GM23248 (cell line): ENCODE measurements around the gene SHFL. TPM values are rescaled to one million over a fixed set of nuclear protein-coding genes. Genes with fewer than 3 reads are reported as not detected.
A peak's percentile ranks its signal among the peaks of the same experiment; 100 is the strongest.

Experiments
- DNase-seq: peaks from one replicate; pipeline ENCODE4 v3.0.0-alpha.2; 2015
- H2AFZ ChIP-seq: fragments of 200-600 bp; sonication (generic); 2 replicates; pipeline ENCODE4 v1.6.1; 2016; ENCODE audit warnings: antibody characterized with exemption
- H3F3A ChIP-seq: fragments of 200-600 bp; sonication (generic); 2 replicates; pipeline ENCODE4 v1.6.1; 2016; ENCODE audit warnings: mild to moderate bottlenecking, antibody characterized with exemption, mixed run types; ENCODE audit not compliant: insufficient read depth
- H3K27ac ChIP-seq: fragments of 200-600 bp; sonication (generic); 2 replicates; pipeline ENCODE4 v1.5.1; 2016; ENCODE audit warnings: mild to moderate bottlenecking
- H3K27me3 ChIP-seq: fragments of 200-600 bp; sonication (generic); replicated peaks from 2 replicates; pipeline ENCODE4 v1.6.1; 2016; ENCODE audit warnings: mild to moderate bottlenecking; ENCODE audit not compliant: insufficient read depth
- H3K36me3 ChIP-seq: fragments of 200-600 bp; sonication (generic); 2 replicates; pipeline ENCODE4 v1.6.1; 2016; ENCODE audit warnings: low read depth, mild to moderate bottlenecking
- H3K4me1 ChIP-seq: fragments of 200-600 bp; sonication (generic); 2 replicates; pipeline ENCODE4 v1.6.1; 2016; ENCODE audit warnings: mild to moderate bottlenecking; ENCODE audit not compliant: insufficient read depth
- H3K4me2 ChIP-seq: fragments of 200-600 bp; sonication (generic); one replicate; pipeline ENCODE4 v1.6.1; 2016; ENCODE audit warnings: mild to moderate bottlenecking; ENCODE audit not compliant: unreplicated experiment
- H3K4me3 ChIP-seq: fragments of 200-600 bp; sonication (generic); 2 replicates; pipeline ENCODE4 v1.5.1; 2016; ENCODE audit warnings: mild to moderate bottlenecking
- H3K79me2 ChIP-seq: fragments of 200-600 bp; sonication (generic); 2 replicates; pipeline ENCODE4 v1.6.1; 2016; ENCODE audit warnings: mild to moderate bottlenecking; ENCODE audit not compliant: insufficient read depth
- H3K9ac ChIP-seq: fragments of 200-600 bp; sonication (generic); 2 replicates; pipeline ENCODE4 v1.6.1; 2016; ENCODE audit warnings: mild to moderate bottlenecking
- H3K9me2 ChIP-seq: fragments of 200-600 bp; sonication (generic); 2 replicates; pipeline ENCODE4 v1.6.1; 2016; ENCODE audit warnings: mixed run types, mild to moderate bottlenecking, moderate library complexity; ENCODE audit not compliant: insufficient read depth
- H3K9me3 ChIP-seq: fragments of 200-600 bp; sonication (generic); one replicate; pipeline ENCODE4 v1.6.1; 2017; ENCODE audit warnings: low read depth
- H4K20me1 ChIP-seq: fragments of 200-600 bp; sonication (generic); 2 replicates; pipeline ENCODE4 v1.6.0; 2016; ENCODE audit not compliant: insufficient read depth
- EZH2 ChIP-seq: fragments of 200-600 bp; sonication (generic); IDR thresholded peaks from 2 replicates; pipeline ENCODE4 v1.6.1; 2018; ENCODE audit warnings: antibody characterized with exemption, mild to moderate bottlenecking; ENCODE audit not compliant: insufficient read depth, poor library complexity, severe bottlenecking
- EZH2phosphoT487 ChIP-seq: fragments of 200-600 bp; sonication (generic); IDR thresholded peaks from 2 replicates; pipeline ENCODE4 v1.6.1; 2018; ENCODE audit warnings: antibody characterized with exemption, moderate library complexity, mild to moderate bottlenecking, low read depth; ENCODE audit not compliant: insufficient read depth
- WGBS, 2 experiments: methylation state at CpG; one replicate each; pipeline ENCODE4 v1.1.6; 2015 to 2017; ENCODE audit warnings: low lambda C conversion rate in 2 of 2, low coverage in 1 of 2; ENCODE audit errors: missing lambda C conversion rate in 2 of 2; 5-methylcytosine and 5-hydroxymethylcytosine counted together
- in situ Hi-C: fragments of 300-500 bp; cut with MboI; formaldehyde crosslinking; loops from 2 replicates; pipeline ENCODE4 v1.15.0; 2020
- polyA plus RNA-seq: library from polyadenylated mRNA; unstranded; fragments of >200 nt; fragmentation: Nextera tagmentation; extraction: Ambion mirVana; gene quantifications from 2 replicates; pipeline ENCODE4 v1.2.1, GENCODE V29; 2016
- total RNA-seq: library from RNA; depleted of rRNA; stranded (reverse); fragments of >200 nt; shearing (Covaris generic); gene quantifications from 2 replicates; pipeline ENCODE4 v1.2.3, GENCODE V29; 2014

Gene SHFL
- total and polyA plus RNA-seq, 2 experiments from 2014 or later, result 29.8 to 33.0 TPM

DNA sequence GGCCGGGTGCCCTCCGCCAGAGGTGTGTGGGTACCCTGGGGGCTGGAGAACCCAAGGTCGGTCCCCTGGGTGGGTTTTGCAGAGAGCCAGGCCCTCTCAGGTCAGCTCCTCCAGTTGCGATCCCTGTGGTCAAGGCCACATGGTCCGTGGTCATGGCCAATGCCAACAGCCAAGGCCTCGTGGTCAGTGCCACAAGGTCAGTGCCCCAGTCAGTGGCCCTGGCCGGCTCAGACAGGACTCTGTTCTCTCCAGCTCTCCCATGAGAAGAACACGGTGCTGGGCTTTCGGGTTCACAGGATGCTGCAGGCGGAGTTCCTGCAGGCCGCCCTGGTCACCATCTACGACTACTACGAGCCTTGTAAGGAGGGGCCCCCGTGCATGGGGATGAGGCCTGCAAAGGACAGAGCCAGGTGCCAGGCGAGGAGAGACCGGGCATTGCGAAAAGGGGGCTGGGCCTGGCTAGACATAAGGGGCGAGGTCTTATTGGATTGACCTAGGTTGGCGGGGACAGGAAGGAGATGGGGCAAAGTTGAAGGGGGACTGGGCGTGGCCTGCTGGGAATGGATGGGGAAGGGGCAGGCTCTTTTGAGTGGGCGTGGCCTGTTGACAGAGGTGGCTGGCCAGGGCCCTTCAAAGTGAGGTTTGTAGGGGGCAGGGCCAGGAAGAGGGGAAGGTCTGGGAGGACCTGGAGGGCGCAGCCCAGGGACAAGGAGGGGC, 15.2 kb upstream of the SHFL start:
- Histone ChIP-seq H3K27ac (no peak overlapping the region), H3K27me3 (no peaks in the 10 kb centered on the region; the same call in 1 of the 2 replicates), H3K79me2 (no peaks in the 10 kb centered on the region), H3K9me2 (no peaks in the 10 kb centered on the region), H3K4me3 (no peak overlapping the region), H3F3A (no peaks in the 10 kb centered on the region), H3K4me1 (no peaks in the 10 kb centered on the region), H3K9ac (no peak overlapping the region), H4K20me1 (no peaks in the 10 kb centered on the region), H3K36me3 (no peaks in the 10 kb centered on the region), H2AFZ (no peak overlapping the region), H3K9me3 (no peaks in the 10 kb centered on the region), H3K4me2 (no peak overlapping the region)
- in situ Hi-C loops, result no loop called here
- DNase-seq, result no peak
- WGBS, 2 experiments, result 48 to 61% methylated on average over 19 to 21 of the region's 22 CpGs
- TF ChIP-seq EZH2 (no peak), EZH2phosphoT487 (no peak)

DNA sequence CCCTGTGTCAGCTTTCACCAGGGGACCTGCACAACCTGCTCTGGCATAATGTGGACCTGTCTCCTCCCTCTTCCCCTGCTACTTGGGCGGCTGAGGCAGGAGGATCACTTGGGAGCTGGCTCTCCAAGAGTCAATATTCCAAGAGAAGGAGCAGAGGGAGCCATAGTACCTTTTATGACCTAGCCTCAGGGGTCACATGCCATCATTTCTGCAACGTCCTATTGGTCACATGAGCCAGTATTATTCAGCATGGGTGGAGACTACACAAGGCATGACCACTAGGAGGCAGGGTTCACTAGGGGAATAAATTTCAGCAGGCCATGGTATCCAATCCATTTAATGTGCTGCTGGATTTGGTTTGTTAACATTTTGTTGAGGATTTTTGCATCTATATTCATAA, 12.0 kb upstream of the SHFL start:
- no peaks in the 10 kb centered on the region for H3K9me3 ChIP-seq
- H3K4me3 ChIP-seq, result no peak overlapping the region
- in situ Hi-C loops, result no loop called here
- DNase-seq, result peak; percentile 53
- WGBS, 2 experiments, result 30 to 32% methylated on average over 2 of the region's 2 CpGs
- no peak overlapping the region for H3K4me2 ChIP-seq
- no peaks in the 10 kb centered on the region for H3K9me2 ChIP-seq
- H3K36me3 ChIP-seq, result no peaks in the 10 kb centered on the region
- H3K79me2 ChIP-seq, result no peaks in the 10 kb centered on the region
- H3K27ac ChIP-seq, result no peak overlapping the region
- H3K4me1 ChIP-seq, result no peaks in the 10 kb centered on the region
- H4K20me1 ChIP-seq, result no peaks in the 10 kb centered on the region
- H2AFZ ChIP-seq, result no peak overlapping the region
- H3F3A ChIP-seq, result no peaks in the 10 kb centered on the region
- TF ChIP-seq EZH2 (no peak), EZH2phosphoT487 (no peak)
- peaks cover 4% of the 10 kb centered on the region for H3K27me3 ChIP-seq
- H3K9ac ChIP-seq, result no peak overlapping the region

DNA sequence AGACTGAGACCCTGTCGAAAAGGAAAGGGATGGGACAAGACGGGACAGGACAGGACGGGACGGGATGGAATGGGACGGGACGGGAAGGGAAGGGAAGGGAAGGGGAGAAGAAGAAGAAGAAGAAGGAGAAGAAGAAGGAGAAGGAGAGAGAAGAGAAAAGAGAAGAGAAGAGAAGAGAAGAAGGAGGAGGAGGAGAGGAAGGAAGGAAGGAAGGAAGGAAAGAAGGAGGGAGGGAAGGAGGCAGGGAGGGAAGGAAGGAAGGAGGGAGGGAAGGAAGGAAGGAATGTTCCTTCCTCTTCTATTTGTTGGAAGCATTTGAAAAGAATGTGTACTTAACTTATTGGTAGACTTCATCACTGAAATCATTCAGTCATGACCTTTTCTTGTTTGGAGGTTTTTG, 9.6 kb upstream of the SHFL start:
- H4K20me1 ChIP-seq, result no peaks in the 10 kb centered on the region
- no peak overlapping the region for H3K4me3 ChIP-seq
- no peaks in the 10 kb centered on the region for H3K9me3 ChIP-seq
- no peaks in the 10 kb centered on the region for H3K36me3 ChIP-seq
- H3F3A ChIP-seq, result no peaks in the 10 kb centered on the region
- H2AFZ ChIP-seq, result no peak overlapping the region
- H3K9ac ChIP-seq, result no peak overlapping the region
- no peaks in the 10 kb centered on the region for H3K9me2 ChIP-seq
- in situ Hi-C loops, result no loop called here
- TF ChIP-seq EZH2phosphoT487 (no peak), EZH2 (no peak)
- no peaks in the 10 kb centered on the region for H3K79me2 ChIP-seq
- H3K4me1 ChIP-seq, result no peaks in the 10 kb centered on the region
- no peak overlapping the region for H3K27ac ChIP-seq
- H3K4me2 ChIP-seq, result no peak overlapping the region
- peaks cover 4% of the 10 kb centered on the region for H3K27me3 ChIP-seq
- no peak for DNase-seq
- 59 to 65% methylated on average over 6 of the region's 6 CpGs for WGBS, 2 experiments

DNA sequence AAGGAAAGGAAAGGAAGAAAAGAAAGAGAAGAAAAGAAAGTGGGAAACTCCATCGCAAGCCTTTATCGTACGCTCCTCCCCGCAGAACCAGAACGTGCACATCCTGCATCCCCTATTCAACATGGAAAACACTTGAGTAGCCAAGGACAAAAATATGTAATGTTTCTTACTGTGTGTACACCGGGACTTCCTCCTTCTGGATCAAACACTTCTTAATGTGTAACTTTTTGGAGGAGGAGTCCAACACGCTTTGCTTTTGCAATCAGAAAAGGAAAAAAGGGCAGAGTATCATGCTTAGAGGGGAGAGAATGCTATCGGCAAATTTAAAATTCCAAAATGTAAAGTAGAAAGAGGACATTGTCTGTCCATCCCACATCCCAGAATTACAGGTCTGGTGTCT, 7.8 kb upstream of the SHFL start:
- no peaks in the 10 kb centered on the region for H3K9me2 ChIP-seq
- H3K36me3 ChIP-seq, result no peaks in the 10 kb centered on the region
- no peak overlapping the region for H3K9ac ChIP-seq
- H3K9me3 ChIP-seq, result no peaks in the 10 kb centered on the region
- H3K79me2 ChIP-seq, result no peaks in the 10 kb centered on the region
- no peaks in the 10 kb centered on the region for H3K4me1 ChIP-seq
- H4K20me1 ChIP-seq, result no peaks in the 10 kb centered on the region
- H2AFZ ChIP-seq, result no peak overlapping the region
- in situ Hi-C loops, result no loop called here
- H3K4me3 ChIP-seq, result no peak overlapping the region
- peaks cover 4% of the 10 kb centered on the region for H3K27me3 ChIP-seq
- TF ChIP-seq EZH2phosphoT487 (no peak), EZH2 (no peak)
- H3K27ac ChIP-seq, result no peak overlapping the region
- DNase-seq, result no peak
- WGBS, 2 experiments, result 28 to 71% methylated on average over 4 to 8 of the region's 8 CpGs
- H3F3A ChIP-seq, result no peaks in the 10 kb centered on the region
- no peak overlapping the region for H3K4me2 ChIP-seq
